DND-41 (cell line): ENCODE measurements around the gene RHOD.

Experiments
- ATAC-seq: fragments of 200-7000 bp; cut with Tn5 transposase; 3 replicates; pipeline ENCODE4 v1.9.1; 2021; ENCODE audit warnings: low read depth; ENCODE audit not compliant: insufficient read depth
- DNase-seq: peaks from one replicate; pipeline ENCODE4 v3.0.0-alpha.2; 2020
- H2AFZ ChIP-seq: 2 replicates; pipeline ENCODE4 v1.6.0; 2012; ENCODE audit warnings: low read depth, low read length
- H3K27ac ChIP-seq: 2 replicates; pipeline ENCODE4 v1.5.1; 2012; ENCODE audit warnings: low read length, inconsistent platforms
- H3K27me3 ChIP-seq: fragments of 200-600 bp; sonication (generic); 2 replicates; pipeline ENCODE4 v1.6.0; 2012; ENCODE audit warnings: low read length, mild to moderate bottlenecking, inconsistent platforms; ENCODE audit not compliant: insufficient read depth, poor library complexity
- H3K36me3 ChIP-seq: 2 replicates; pipeline ENCODE4 v1.5.1; 2012; ENCODE audit warnings: low read length, inconsistent platforms; ENCODE audit not compliant: insufficient read depth
- H3K4me1 ChIP-seq: 2 replicates; pipeline ENCODE4 v1.5.1; 2012; ENCODE audit warnings: mild to moderate bottlenecking, low read length; ENCODE audit not compliant: insufficient read depth
- H3K4me2 ChIP-seq: 2 replicates; pipeline ENCODE4 v1.6.0; 2012; ENCODE audit warnings: mild to moderate bottlenecking, moderate library complexity, low read length, inconsistent platforms; ENCODE audit not compliant: insufficient read depth
- H3K4me3 ChIP-seq, 2 experiments: fragments of 200-600 bp in 1 of 2; shearing (Covaris generic) in 1 of 2; 2 replicates each; pipeline ENCODE4 v1.5.1; 2012 to 2016; ENCODE audit warnings: inconsistent platforms in 2 of 2, low read length in 2 of 2, mild to moderate bottlenecking in 2 of 2, low read depth in 1 of 2, moderate library complexity in 1 of 2
- H3K79me2 ChIP-seq: 2 replicates; pipeline ENCODE4 v1.6.0; 2012; ENCODE audit warnings: low read length, inconsistent platforms; ENCODE audit not compliant: insufficient read depth
- H3K9ac ChIP-seq: 2 replicates; pipeline ENCODE4 v1.6.0; 2012; ENCODE audit warnings: low read depth, mild to moderate bottlenecking, inconsistent platforms, low read length, moderate library complexity
- H3K9me3 ChIP-seq: 2 replicates; pipeline ENCODE4 v1.5.1; 2012; ENCODE audit warnings: low read length, moderate library complexity, mild to moderate bottlenecking, inconsistent platforms; ENCODE audit not compliant: insufficient read depth, severe bottlenecking
- H4K20me1 ChIP-seq: 2 replicates; pipeline ENCODE4 v1.6.0; 2012; ENCODE audit warnings: low read length; ENCODE audit not compliant: insufficient read depth
- EZH2 ChIP-seq: IDR thresholded peaks from 3 replicates; pipeline ENCODE4 v1.6.1; 2012; ENCODE audit warnings: borderline replicate concordance, low read depth, mild to moderate bottlenecking, moderate library complexity, low read length, inconsistent platforms; ENCODE audit not compliant: severe bottlenecking
- TF ChIP-seq, protein P1 (sequence below): IDR thresholded peaks from 2 replicates; pipeline ENCODE4 v1.5.1; 2012; ENCODE audit warnings: borderline replicate concordance, low read length, moderate library complexity, mild to moderate bottlenecking; ENCODE audit not compliant: poor library complexity, severe bottlenecking; ENCODE audit errors: extremely low read depth

RHOD gene

GRCh38 chr11:67045314-67045713 lies 11.3 kb upstream of the RHOD start:
- Histone ChIP-seq H3K27me3 (peaks cover 11% of the 10 kb centered on the region), H3K27ac (no peak overlapping the region), H3K79me2 (no peaks in the 10 kb centered on the region), H3K4me1 (no peaks in the 10 kb centered on the region), H3K4me3 (no peak overlapping the region), H3K9me3 (no peaks in the 10 kb centered on the region), H3K4me2 (no peak overlapping the region), H3K36me3 (no peaks in the 10 kb centered on the region), H3K9ac (no peak overlapping the region), H2AFZ (no peak overlapping the region), H4K20me1 (peaks cover 12% of the 10 kb centered on the region)
- ATAC-seq, result no peak
- TF ChIP-seq EZH2, result no peak
- TF ChIP-seq, protein P1, sequence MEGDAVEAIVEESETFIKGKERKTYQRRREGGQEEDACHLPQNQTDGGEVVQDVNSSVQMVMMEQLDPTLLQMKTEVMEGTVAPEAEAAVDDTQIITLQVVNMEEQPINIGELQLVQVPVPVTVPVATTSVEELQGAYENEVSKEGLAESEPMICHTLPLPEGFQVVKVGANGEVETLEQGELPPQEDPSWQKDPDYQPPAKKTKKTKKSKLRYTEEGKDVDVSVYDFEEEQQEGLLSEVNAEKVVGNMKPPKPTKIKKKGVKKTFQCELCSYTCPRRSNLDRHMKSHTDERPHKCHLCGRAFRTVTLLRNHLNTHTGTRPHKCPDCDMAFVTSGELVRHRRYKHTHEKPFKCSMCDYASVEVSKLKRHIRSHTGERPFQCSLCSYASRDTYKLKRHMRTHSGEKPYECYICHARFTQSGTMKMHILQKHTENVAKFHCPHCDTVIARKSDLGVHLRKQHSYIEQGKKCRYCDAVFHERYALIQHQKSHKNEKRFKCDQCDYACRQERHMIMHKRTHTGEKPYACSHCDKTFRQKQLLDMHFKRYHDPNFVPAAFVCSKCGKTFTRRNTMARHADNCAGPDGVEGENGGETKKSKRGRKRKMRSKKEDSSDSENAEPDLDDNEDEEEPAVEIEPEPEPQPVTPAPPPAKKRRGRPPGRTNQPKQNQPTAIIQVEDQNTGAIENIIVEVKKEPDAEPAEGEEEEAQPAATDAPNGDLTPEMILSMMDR, result no peak
- DNase-seq, result no peak

DNA sequence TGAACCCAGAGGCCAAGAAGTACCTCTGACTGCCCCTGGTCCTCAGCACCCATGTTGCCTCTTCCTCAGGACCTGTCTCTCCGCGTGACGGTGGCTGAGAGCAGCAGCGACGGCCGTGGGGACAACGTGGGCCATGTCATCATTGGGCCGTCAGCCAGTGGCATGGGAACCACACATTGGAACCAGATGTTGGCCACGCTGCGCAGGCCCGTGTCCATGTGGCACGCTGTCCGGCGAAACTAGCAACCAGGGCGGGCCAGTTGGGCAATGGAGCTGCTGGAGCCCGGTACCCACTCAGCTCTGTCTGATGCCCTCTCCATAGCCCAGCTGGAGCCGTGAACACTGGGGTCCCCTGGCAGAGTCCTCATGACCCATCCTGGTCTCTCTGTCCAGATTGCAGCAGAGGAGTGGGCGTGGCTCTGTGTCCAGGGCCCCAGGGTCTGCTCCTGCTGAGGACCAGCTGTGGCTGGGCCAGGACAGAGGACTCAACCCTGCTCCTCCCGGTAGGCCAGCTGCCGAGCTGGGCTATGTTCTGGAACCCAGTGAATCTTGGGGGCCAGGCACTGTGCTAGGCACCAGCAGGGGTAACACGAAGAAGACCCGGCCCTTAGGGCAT lies 8.0 kb upstream of the RHOD start:
- no peak overlapping the region for H3K9ac ChIP-seq
- ATAC-seq (no peak), DNase-seq (no peak)
- H3K79me2 ChIP-seq, result no peaks in the 10 kb centered on the region
- no peak overlapping the region for H2AFZ ChIP-seq
- no peak overlapping the region for H3K4me3 ChIP-seq
- no peaks in the 10 kb centered on the region for H3K4me1 ChIP-seq
- no peaks in the 10 kb centered on the region for H3K9me3 ChIP-seq
- H4K20me1 ChIP-seq, result peaks cover 6% of the 10 kb centered on the region
- H3K27me3 ChIP-seq, result peaks cover 5% of the 10 kb centered on the region
- TF ChIP-seq, protein P1, result no peak
- TF ChIP-seq EZH2, result no peak
- no peak overlapping the region for H3K27ac ChIP-seq
- no peak overlapping the region for H3K4me2 ChIP-seq
- no peaks in the 10 kb centered on the region for H3K36me3 ChIP-seq

- Histone ChIP-seq H3K4me1 (no peaks in the 10 kb centered on the region), H3K4me3 (no peak overlapping the region), H3K36me3 (no peaks in the 10 kb centered on the region), H3K9me3 (no peaks in the 10 kb centered on the region), H3K9ac (no peak overlapping the region), H4K20me1 (peaks cover 6% of the 10 kb centered on the region), H3K27ac (no peak overlapping the region), H3K4me2 (no peak overlapping the region), H3K27me3 (no peaks in the 10 kb centered on the region), H3K79me2 (no peaks in the 10 kb centered on the region), H2AFZ (no peak overlapping the region)
- ATAC-seq, result no peak
- TF ChIP-seq EZH2, result no peak
- TF ChIP-seq, protein P1, result no peak
- DNase-seq, result no peak
Observed at GRCh38 chr11:67050139-67050538, 6.5 kb upstream of the RHOD start.
